ENCODE data around the gene AP1S1. TPM values are rescaled to one million over a fixed set of nuclear protein-coding genes. Genes with fewer than 3 reads are reported as not detected.
A peak's percentile ranks its signal among the peaks of the same experiment; 100 is the strongest.

Gene AP1S1
- total and polyA plus RNA-seq, 2 of the 13 experiments (the other 11 are each of a cell fraction or from before 2014, with no cell fraction given): 57.5 to 68.1 TPM

DNA sequence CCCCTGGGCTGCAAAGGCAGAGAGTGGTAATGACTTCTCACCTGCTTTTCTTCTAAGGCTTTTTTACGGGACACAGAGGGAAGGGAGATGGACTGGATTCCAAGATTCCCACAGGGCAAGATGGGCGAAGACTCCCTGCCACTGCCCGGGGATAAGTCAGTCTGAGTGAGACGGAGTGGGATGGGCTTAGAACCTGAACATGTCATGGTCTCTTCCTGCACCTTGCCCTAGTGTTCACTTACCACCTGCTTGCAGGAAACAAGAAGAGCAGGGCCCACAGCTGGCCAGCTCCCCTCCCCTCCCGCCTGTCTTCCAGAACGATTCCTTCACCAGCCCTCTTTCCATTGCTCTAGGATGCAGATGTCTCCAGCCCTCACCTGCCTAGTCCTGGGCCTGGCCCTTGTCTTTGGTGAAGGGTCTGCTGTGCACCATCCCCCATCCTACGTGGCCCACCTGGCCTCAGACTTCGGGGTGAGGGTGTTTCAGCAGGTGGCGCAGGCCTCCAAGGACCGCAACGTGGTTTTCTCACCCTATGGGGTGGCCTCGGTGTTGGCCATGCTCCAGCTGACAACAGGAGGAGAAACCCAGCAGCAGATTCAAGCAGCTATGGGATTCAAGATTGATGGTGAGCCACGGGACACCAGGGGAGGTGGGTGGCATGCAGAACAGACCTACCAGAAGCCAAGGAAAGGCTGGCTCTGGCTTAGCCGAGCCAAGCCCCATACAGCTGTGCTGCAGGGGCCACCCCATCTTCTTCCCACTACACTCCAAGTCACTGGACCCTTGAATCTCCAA is 26.0 kb upstream of the AP1S1 start (continued):
- TF ChIP-seq, protein P1, sequence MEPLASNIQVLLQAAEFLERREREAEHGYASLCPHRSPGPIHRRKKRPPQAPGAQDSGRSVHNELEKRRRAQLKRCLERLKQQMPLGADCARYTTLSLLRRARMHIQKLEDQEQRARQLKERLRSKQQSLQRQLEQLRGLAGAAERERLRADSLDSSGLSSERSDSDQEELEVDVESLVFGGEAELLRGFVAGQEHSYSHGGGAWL (CRISPR knock-in tag; IDR thresholded peaks at IDR 0.05): 0 out of 2 replicates have a peak, but pooled peaks have one; percentile 22
- TF ChIP-seq, protein P2, sequence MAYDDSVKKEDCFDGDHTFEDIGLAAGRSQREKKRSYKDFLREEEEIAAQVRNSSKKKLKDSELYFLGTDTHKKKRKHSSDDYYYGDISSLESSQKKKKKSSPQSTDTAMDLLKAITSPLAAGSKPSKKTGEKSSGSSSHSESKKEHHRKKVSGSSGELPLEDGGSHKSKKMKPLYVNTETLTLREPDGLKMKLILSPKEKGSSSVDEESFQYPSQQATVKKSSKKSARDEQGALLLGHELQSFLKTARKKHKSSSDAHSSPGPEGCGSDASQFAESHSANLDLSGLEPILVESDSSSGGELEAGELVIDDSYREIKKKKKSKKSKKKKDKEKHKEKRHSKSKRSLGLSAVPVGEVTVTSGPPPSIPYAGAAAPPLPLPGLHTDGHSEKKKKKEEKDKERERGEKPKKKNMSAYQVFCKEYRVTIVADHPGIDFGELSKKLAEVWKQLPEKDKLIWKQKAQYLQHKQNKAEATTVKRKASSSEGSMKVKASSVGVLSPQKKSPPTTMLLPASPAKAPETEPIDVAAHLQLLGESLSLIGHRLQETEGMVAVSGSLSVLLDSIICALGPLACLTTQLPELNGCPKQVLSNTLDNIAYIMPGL (CRISPR knock-in tag; IDR thresholded peaks at IDR 0.05; ENCODE audit: borderline replicate concordance in 1 of 2, low read depth in 1 of 2): no peak
- TF ChIP-seq ZNF782 (CRISPR knock-in tag; IDR thresholded peaks at IDR 0.05; ENCODE audit: borderline replicate concordance) (no peak), KDM5A (IDR thresholded peaks at IDR 0.05; ENCODE audit: borderline replicate concordance, low read length) (no peak), SRSF9 (IDR thresholded peaks at IDR 0.05; ENCODE audit: borderline replicate concordance, insufficient read depth, low read depth, low read length, poor library complexity, severe bottlenecking) (no peak), ZNF431 (CRISPR knock-in tag; IDR thresholded peaks at IDR 0.05; ENCODE audit: borderline replicate concordance, low read depth) (0 out of 2 replicates have a peak, but pooled peaks have one; percentile 21), FOXO1 (CRISPR knock-in tag; IDR thresholded peaks at IDR 0.05) (no peak), RELA (CRISPR knock-in tag; IDR thresholded peaks at IDR 0.05) (no peak), ZNF776 (CRISPR knock-in tag; IDR thresholded peaks at IDR 0.05) (no peak), PAF1 (CRISPR knock-in tag; IDR thresholded peaks at IDR 0.05) (no peak; the same call in 1 of the 2 replicates), ZNF816 (CRISPR knock-in tag; IDR thresholded peaks at IDR 0.05; ENCODE audit: borderline replicate concordance) (peak; percentile 67), ZNF446 (CRISPR knock-in tag; IDR thresholded peaks at IDR 0.05) (no peak), HDAC1 (CRISPR knock-in tag; IDR thresholded peaks at IDR 0.05) (0 out of 2 replicates have a peak, but pooled peaks have one; percentile 26)
- TF ChIP-seq, protein P3, sequence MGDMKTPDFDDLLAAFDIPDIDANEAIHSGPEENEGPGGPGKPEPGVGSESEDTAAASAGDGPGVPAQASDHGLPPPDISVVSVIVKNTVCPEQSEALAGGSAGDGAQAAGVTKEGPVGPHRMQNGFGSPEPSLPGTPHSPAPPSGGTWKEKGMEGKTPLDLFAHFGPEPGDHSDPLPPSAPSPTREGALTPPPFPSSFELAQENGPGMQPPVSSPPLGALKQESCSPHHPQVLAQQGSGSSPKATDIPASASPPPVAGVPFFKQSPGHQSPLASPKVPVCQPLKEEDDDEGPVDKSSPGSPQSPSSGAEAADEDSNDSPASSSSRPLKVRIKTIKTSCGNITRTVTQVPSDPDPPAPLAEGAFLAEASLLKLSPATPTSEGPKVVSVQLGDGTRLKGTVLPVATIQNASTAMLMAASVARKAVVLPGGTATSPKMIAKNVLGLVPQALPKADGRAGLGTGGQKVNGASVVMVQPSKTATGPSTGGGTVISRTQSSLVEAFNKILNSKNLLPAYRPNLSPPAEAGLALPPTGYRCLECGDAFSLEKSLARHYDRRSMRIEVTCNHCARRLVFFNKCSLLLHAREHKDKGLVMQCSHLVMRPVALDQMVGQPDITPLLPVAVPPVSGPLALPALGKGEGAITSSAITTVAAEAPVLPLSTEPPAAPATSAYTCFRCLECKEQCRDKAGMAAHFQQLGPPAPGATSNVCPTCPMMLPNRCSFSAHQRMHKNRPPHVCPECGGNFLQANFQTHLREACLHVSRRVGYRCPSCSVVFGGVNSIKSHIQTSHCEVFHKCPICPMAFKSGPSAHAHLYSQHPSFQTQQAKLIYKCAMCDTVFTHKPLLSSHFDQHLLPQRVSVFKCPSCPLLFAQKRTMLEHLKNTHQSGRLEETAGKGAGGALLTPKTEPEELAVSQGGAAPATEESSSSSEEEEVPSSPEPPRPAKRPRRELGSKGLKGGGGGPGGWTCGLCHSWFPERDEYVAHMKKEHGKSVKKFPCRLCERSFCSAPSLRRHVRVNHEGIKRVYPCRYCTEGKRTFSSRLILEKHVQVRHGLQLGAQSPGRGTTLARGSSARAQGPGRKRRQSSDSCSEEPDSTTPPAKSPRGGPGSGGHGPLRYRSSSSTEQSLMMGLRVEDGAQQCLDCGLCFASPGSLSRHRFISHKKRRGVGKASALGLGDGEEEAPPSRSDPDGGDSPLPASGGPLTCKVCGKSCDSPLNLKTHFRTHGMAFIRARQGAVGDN (CRISPR knock-in tag; IDR thresholded peaks at IDR 0.05): peak; percentile 79
- TF ChIP-seq, protein P4, sequence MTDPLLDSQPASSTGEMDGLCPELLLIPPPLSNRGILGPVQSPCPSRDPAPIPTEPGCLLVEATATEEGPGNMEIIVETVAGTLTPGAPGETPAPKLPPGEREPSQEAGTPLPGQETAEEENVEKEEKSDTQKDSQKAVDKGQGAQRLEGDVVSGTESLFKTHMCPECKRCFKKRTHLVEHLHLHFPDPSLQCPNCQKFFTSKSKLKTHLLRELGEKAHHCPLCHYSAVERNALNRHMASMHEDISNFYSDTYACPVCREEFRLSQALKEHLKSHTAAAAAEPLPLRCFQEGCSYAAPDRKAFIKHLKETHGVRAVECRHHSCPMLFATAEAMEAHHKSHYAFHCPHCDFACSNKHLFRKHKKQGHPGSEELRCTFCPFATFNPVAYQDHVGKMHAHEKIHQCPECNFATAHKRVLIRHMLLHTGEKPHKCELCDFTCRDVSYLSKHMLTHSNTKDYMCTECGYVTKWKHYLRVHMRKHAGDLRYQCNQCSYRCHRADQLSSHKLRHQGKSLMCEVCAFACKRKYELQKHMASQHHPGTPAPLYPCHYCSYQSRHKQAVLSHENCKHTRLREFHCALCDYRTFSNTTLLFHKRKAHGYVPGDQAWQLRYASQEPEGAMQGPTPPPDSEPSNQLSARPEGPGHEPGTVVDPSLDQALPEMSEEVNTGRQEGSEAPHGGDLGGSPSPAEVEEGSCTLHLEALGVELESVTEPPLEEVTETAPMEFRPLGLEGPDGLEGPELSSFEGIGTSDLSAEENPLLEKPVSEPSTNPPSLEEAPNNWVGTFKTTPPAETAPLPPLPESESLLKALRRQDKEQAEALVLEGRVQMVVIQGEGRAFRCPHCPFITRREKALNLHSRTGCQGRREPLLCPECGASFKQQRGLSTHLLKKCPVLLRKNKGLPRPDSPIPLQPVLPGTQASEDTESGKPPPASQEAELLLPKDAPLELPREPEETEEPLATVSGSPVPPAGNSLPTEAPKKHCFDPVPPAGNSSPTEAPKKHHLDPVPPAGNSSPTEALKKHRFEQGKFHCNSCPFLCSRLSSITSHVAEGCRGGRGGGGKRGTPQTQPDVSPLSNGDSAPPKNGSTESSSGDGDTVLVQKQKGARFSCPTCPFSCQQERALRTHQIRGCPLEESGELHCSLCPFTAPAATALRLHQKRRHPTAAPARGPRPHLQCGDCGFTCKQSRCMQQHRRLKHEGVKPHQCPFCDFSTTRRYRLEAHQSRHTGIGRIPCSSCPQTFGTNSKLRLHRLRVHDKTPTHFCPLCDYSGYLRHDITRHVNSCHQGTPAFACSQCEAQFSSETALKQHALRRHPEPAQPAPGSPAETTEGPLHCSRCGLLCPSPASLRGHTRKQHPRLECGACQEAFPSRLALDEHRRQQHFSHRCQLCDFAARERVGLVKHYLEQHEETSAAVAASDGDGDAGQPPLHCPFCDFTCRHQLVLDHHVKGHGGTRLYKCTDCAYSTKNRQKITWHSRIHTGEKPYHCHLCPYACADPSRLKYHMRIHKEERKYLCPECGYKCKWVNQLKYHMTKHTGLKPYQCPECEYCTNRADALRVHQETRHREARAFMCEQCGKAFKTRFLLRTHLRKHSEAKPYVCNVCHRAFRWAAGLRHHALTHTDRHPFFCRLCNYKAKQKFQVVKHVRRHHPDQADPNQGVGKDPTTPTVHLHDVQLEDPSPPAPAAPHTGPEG (CRISPR knock-in tag; IDR thresholded peaks at IDR 0.05): no peak

All from HepG2 (cell line).